Esophagus muscularis mucosa (tissue), 4 donors: Measurements from ENCODE around the gene SPANXN3. TPM values are rescaled to one million over a fixed set of nuclear protein-coding genes. Genes with fewer than 3 reads are reported as not detected.

Experiments
- DNase-seq: peaks from one replicate; pipeline ENCODE4 v3.0.0-alpha.2; 2017; ENCODE audit errors: extremely low spot score
- H3K27ac ChIP-seq, 4 donors: fragments of 200-600 bp; sonication (generic); replicated peaks in 1 of 4; 1 replicate in 3 of 4; 2 replicates in 1 of 4; pipeline ENCODE4 v1.5.1; 2016 to 2019; ENCODE audit warnings: mild to moderate bottlenecking in 1 of 4
- H3K27me3 ChIP-seq, 4 donors: fragments of 200-600 bp; sonication (generic); one replicate each; pipeline versions ENCODE4 v1.5.1 to v1.6.0; 2016 to 2019
- H3K36me3 ChIP-seq, 4 donors: fragments of 200-600 bp; sonication (generic); one replicate each; pipeline ENCODE4 v1.5.1; 2016 to 2019
- H3K4me1 ChIP-seq, 4 donors: fragments of 200-600 bp; sonication (generic); one replicate each; pipeline ENCODE4 v1.5.1; 2016 to 2019
- H3K4me3 ChIP-seq, 4 donors: fragments of 200-600 bp; sonication (generic); 1 replicate in 2 of 4; 2 replicates in 2 of 4; pipeline ENCODE4 v1.5.1; 2016 to 2019; ENCODE audit warnings: mild to moderate bottlenecking in 4 of 4, moderate library complexity in 1 of 4
- H3K9me3 ChIP-seq, 4 donors: fragments of 200-600 bp; sonication (generic); 1 replicate in 3 of 4; 2 replicates in 1 of 4; pipeline ENCODE4 v1.5.1; 2016 to 2019
- EP300 ChIP-seq: sonication (generic); formaldehyde crosslinking; IDR thresholded peaks from one replicate; pipeline ENCODE4 v1.6.1; 2017; ENCODE audit warnings: antibody characterized with exemption
- POLR2A ChIP-seq: fragments of 450-650 bp; IDR thresholded peaks from one replicate; pipeline ENCODE4 v1.6.1; 2017; ENCODE audit warnings: antibody characterized with exemption, moderate library complexity, mild to moderate bottlenecking, low read depth
- POLR2AphosphoS5 ChIP-seq, 2 donors: sonication (generic); formaldehyde crosslinking; IDR thresholded peaks; one replicate each; pipeline ENCODE4 v1.6.1; 2017; ENCODE audit warnings: antibody characterized with exemption in 2 of 2
- WGBS: methylation state at CpG from one replicate; pipeline ENCODE4 v1.1.5; 2018; 5-methylcytosine and 5-hydroxymethylcytosine counted together
- intact Hi-C: fragments of 100-400 bp; cut with DNase I; formaldehyde crosslinking; loops from one replicate; pipeline ENCODE4 v1.15.1; 2023
- total RNA-seq, 4 donors: library from RNA; depleted of rRNA; stranded (reverse); fragments of >200 nt; gene quantifications; one replicate each; pipeline versions ENCODE4 v1.1.0 to v1.2.1, GENCODE V29; 2016
- TF ChIP-seq, protein P1 (sequence below), 3 experiments: fragments of 200-600 bp in 2 of 3; fragments of 450-650 bp in 1 of 3; sonication (generic) in 2 of 3; IDR thresholded peaks; one replicate each; pipeline ENCODE4 v1.5.1; 2017 to 2019; ENCODE audit warnings: antibody characterized with exemption in 3 of 3, mild to moderate bottlenecking in 2 of 3, moderate library complexity in 1 of 3

The SPANXN3 gene
- total RNA-seq, 4 donors from 2014 or later = not detected

DNA sequence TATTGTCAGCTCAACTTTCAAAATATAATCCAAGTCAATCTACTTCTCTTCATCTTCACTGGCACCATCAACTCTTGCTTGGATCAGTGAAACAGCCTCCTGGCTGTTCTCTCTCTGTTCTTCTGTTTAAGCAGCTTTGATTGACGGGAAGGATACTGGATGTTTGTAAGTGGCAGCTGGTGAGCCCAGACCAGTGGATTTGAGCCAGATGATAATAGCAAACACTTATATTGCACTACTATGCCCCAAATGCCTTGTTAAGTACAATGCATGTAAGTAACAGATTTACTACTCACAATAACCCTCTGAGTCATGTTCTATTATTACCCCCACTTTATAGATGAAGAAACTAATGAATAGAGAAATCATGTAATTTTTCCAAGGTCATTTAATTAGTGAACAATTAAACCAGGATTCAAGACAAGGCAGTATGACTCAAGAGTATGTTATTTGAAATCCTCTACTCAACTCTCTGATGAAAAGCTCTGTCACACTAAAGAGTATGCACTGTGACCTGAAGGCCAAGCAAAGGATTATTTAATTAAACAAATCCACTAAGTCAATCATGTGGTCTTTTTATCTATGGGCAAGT, 44.8 kb downstream of the SPANXN3 start:
- no peak for DNase-seq
- intact Hi-C loops = no loop called here
- H3K4me3 ChIP-seq = no peak overlapping the region
- H3K27me3 ChIP-seq = no peaks in the 10 kb centered on the region
- H3K27ac ChIP-seq = no peak overlapping the region
- H3K36me3 ChIP-seq = no peaks in the 10 kb centered on the region
- H3K4me1 ChIP-seq = no peaks in the 10 kb centered on the region
- H3K9me3 ChIP-seq = no peaks in the 10 kb centered on the region
- WGBS = 69% methylated on average over 1 of the region's 1 CpG
- TF ChIP-seq POLR2A = no peak
- no peak for TF ChIP-seq POLR2AphosphoS5 (IDR thresholded peaks at IDR 0.05)
- TF ChIP-seq, protein P1, sequence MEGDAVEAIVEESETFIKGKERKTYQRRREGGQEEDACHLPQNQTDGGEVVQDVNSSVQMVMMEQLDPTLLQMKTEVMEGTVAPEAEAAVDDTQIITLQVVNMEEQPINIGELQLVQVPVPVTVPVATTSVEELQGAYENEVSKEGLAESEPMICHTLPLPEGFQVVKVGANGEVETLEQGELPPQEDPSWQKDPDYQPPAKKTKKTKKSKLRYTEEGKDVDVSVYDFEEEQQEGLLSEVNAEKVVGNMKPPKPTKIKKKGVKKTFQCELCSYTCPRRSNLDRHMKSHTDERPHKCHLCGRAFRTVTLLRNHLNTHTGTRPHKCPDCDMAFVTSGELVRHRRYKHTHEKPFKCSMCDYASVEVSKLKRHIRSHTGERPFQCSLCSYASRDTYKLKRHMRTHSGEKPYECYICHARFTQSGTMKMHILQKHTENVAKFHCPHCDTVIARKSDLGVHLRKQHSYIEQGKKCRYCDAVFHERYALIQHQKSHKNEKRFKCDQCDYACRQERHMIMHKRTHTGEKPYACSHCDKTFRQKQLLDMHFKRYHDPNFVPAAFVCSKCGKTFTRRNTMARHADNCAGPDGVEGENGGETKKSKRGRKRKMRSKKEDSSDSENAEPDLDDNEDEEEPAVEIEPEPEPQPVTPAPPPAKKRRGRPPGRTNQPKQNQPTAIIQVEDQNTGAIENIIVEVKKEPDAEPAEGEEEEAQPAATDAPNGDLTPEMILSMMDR (IDR thresholded peaks at IDR 0.05) = no peak
- no peak for TF ChIP-seq EP300

DNA sequence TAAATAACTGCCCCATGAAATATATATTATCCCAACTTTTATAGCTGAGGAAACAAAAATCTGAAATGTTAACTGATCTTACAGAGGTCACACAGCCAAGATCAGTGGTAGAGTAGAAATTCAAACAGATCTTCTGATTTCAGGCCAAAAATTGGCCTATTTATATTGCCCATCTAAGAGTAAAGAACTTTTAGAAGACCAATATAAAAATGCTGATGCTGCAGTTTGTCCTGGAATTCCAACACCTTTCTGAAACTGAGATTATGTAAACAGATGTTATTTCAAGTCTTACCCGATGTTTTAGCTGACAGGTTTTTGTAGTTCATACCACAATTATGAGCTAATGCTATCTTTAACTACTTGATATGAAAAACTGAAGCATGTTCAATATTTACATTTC, 51.1 kb downstream of the SPANXN3 start:
- intact Hi-C loops = no loop called here
- Histone ChIP-seq H3K4me3 (no peak overlapping the region), H3K9me3 (no peaks in the 10 kb centered on the region), H3K27me3 (no peaks in the 10 kb centered on the region), H3K4me1 (no peaks in the 10 kb centered on the region), H3K27ac (no peak overlapping the region), H3K36me3 (no peaks in the 10 kb centered on the region)
- TF ChIP-seq, protein P1 (IDR thresholded peaks at IDR 0.05) = no peak
- DNase-seq = no peak
- WGBS = 58% methylated on average over 1 of the region's 1 CpG

DNA sequence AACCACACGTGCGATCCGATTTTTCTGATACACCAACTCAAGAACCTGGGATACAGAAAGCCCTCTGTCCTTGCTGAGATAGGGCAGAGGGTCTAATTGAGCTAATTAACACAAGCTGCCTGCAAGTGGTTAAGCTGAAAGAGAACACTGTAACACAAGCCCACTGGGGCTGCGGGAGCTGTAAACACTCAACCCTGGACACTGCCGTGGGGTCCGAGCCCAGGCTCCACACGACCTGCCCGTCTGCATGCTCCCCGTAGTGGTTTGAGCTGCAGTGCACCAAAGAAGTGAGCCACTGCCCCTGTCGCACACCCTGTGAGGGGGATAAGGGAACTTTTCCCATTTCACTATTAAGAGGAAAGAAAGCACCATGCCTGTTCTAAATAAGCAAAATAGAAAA, 54.6 kb downstream of the SPANXN3 start:
- H3K4me1 ChIP-seq = no peaks in the 10 kb centered on the region
- H3K27ac ChIP-seq = no peak overlapping the region
- intact Hi-C loops = no loop called here
- no peaks in the 10 kb centered on the region for H3K36me3 ChIP-seq
- H3K27me3 ChIP-seq = no peaks in the 10 kb centered on the region
- no peak overlapping the region for H3K4me3 ChIP-seq
- DNase-seq = no peak
- WGBS = 73% methylated on average over 10 of the region's 10 CpGs
- no peaks in the 10 kb centered on the region for H3K9me3 ChIP-seq
- TF ChIP-seq POLR2AphosphoS5 (IDR thresholded peaks at IDR 0.05) = no peak
- TF ChIP-seq, protein P1 (IDR thresholded peaks at IDR 0.05) = no peak
- no peak for TF ChIP-seq POLR2A
- TF ChIP-seq EP300 = no peak

DNA sequence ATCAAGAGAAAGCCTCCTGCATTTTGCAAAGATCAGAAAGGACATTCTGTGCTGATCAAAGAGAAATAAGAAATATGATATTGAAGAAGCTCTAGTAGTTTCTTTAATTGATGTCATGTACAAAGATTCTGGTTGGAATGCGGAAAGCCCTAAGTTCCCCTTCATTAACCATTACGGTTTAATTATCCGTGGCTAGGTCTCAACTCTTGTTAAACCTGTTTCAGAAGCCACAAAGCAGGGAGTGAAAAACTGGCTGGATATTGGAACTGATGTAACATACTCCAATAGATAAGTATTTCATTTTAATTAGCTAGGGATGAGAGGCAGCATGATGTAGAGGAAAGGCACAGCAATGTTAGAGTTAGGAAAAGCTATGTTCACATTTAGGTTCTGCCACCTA, 55.7 kb downstream of the SPANXN3 start:
- Histone ChIP-seq H3K27me3 (no peaks in the 10 kb centered on the region), H3K36me3 (no peaks in the 10 kb centered on the region), H3K9me3 (no peaks in the 10 kb centered on the region), H3K4me3 (no peak overlapping the region), H3K4me1 (no peaks in the 10 kb centered on the region), H3K27ac (no peak overlapping the region)
- WGBS = 86% methylated on average over 3 of the region's 3 CpGs
- intact Hi-C loops = no loop called here
- DNase-seq = no peak
- TF ChIP-seq POLR2A (no peak), EP300 (no peak), POLR2AphosphoS5 (IDR thresholded peaks at IDR 0.05) (no peak)
- TF ChIP-seq, protein P1 (IDR thresholded peaks at IDR 0.05) = no peak

Other genes with a start within 250 kb of the SPANXN3 start
- gene SLITRK4, start 118.6 kb upstream of the SPANXN3 start, total RNA-seq = 1 to 10 TPM in 1 of 4 donors, under 1 TPM in 3; 0.42 to 1.9 (median 0.51) TPM
- gene SPANXN2, start 203.3 kb upstream of the SPANXN3 start, total RNA-seq = not detected